ENCODE data around the gene GPR78.

The GPR78 gene

GRCh38 chr4:8580321-8581093, at the start of gene GPR78:
Gene GPR78, plus strand, starts transcription at chr4:8580392. Its CDS starts 591 bp downstream, at chr4:8580983.
- no peak for DNase-seq

- DNase-seq = no peak
Observed at GRCh38 chr4:8532245-8532781, 47.9 kb upstream of the GPR78 start.

DNA sequence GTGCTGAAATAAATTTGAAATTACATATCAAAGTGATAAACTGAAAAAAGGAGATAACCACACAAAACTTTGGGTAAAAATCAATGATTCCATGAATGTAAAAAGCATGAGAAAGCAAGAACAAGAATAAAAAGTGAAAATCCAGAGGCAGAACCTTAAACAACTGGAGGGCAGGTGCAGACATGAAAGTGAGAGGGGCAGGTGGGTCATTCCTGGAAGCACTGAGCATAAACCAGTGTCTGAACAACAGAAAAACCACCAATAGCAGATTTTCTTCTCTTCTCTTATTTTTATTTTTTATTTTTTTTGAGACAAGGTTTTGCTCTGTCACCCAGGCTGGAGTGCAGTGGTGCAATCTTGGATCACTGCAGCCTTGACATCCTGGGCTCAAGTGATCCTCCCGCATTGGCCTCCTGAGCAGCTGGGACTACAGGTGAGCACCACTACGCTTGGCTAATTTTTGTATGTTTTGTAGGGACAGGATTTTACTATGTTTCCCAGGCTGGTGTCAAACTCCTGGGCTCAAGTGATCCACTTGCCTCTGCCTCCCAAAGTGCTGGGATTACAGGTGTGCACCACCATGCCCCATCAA, 46.8 kb upstream of the GPR78 start:
- no peak for DNase-seq

GRCh38 chr4:8534129-8534528, 46.1 kb upstream of the GPR78 start:
- no peak for DNase-seq

DNA sequence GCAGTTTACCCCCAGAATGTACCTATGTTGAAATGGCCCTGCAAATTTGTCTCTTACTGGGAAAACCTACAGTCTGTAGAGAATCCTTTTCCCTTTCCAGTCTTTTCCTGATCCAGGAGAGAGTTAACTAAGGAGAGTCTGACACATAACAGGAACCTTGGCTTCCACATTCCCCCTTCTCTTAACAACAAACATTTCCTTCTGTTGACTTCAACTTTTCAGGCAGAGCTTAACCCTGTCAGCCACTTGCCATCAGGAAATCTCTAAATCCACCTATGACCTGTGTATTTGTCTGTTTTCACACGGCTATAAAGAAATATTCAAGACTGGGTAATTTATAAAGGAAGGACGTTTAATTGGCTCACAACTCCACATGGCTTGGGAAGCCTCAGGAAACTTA, 45.6 kb upstream of the GPR78 start:
- DNase-seq = no peak

- no peak for DNase-seq
Observed at GRCh38 chr4:8536467-8536866, 43.7 kb upstream of the GPR78 start.

- DNase-seq = no peak
Observed at GRCh38 chr4:8537041-8537461, 43.1 kb upstream of the GPR78 start.

DNA sequence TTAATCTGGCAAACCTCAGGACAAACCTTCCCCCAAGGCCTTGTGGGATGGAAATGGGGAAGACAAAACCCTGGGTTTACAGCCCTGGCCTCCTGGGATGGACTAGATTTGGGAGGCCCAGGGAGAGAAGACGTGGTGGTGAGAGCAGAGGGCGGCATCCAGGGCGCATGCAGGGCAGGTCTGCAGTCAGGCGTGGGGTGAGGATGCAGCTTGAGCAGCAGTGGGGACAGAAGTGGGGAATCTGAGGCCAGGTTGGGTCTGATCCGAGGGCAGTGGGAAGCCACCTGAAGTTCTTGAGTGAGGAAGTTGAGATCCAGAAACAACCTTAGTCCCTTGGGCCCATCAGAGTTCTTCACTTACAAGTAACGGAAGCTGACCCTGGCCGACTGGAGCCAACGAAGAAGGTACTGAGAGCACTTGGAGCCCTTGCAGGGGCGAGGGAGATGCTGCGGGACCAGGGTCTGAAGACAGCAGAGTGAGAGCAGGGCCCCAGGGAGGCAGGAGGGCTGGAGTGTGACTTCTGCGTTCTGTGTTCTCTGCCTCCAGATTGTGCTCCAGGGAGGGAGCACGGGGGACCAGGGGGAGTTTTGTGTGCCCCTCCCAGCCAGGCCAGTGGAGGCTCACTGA, 42.0 kb upstream of the GPR78 start:
- DNase-seq = no peak

DNA sequence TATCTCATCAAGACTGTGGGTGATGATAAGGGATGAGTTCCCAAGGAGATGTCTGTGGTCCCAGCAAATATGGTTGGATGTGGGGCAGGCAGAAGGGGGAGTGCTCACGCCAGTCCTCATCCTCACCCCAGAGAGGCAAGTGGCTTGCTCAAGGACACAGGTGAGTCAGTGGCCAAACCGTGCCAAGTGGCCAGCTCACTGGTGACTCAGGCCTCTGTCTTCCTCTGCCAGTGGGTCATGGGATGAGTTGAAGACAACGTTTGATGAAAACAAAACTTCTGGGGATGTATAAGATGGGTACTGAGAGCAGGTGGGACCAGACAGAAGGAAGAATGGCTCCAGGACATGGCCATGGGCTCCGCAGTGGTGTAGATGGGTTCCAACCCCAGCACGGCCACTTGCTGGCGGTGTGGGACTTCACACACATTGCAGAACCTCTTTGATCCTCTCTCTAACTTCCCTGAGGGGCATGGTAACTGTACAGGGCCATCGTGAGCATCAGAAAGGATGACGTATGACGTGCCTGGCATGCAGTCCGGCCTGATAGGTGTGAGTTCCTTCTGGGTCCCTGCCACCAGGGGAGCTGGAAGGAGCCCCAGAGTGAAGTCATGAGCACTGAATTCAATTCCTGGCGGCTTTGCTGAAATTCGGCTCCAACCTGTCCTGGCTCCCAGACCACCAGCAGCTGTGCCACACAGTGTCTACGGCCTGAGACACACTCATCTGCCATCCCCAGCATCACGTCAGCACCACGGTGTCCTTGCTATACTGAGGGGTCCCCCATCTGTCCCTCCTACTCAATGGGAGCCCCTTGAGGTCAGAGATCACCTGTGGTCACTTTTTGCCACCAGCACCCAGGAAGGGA, 41.3 kb upstream of the GPR78 start:
- DNase-seq = no peak

- no peak for DNase-seq
Observed at GRCh38 chr4:8539661-8540060, 40.5 kb upstream of the GPR78 start.

DNA sequence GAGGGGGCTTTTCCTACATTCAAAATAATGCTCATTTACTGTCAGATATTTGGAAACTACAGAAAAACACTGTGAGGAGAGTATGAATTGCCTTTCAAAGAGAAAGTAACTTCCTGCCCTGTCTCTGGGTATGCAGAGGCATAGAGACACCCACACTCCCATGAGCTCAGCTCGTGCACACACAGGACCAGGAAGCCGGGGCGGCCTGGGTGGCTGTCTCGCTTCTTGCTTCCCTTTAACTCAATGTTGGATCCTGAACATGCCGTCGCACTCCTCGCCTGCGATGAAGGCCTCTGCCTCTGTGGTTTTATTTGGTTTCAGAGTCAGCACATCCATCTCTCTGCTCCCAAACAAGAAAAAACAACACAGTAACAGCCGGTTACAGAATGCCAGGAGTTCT, 40.1 kb upstream of the GPR78 start:
- DNase-seq = no peak

- no peak for DNase-seq
Observed at GRCh38 chr4:8540586-8540985, 39.6 kb upstream of the GPR78 start.

DNA sequence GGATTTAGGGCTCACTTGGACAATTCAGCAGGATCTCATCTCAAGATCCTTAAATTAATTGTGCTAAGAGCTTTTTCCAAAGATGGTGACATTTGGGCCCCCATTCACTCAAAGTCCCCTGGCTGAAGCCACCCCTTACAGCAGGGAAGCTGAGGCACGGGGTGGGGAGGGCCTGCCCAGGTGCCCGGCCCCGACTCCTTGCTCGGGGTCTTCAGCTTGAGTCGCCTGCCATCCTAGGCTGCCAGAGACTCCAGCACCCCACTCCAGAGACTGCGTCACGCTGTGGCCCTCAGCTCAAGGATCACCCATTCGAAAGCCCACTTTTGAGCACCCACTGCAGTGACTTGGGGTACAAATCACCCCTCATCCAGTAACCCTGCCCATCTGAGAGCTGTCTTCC, 39.2 kb upstream of the GPR78 start:
- no peak for DNase-seq

DNA sequence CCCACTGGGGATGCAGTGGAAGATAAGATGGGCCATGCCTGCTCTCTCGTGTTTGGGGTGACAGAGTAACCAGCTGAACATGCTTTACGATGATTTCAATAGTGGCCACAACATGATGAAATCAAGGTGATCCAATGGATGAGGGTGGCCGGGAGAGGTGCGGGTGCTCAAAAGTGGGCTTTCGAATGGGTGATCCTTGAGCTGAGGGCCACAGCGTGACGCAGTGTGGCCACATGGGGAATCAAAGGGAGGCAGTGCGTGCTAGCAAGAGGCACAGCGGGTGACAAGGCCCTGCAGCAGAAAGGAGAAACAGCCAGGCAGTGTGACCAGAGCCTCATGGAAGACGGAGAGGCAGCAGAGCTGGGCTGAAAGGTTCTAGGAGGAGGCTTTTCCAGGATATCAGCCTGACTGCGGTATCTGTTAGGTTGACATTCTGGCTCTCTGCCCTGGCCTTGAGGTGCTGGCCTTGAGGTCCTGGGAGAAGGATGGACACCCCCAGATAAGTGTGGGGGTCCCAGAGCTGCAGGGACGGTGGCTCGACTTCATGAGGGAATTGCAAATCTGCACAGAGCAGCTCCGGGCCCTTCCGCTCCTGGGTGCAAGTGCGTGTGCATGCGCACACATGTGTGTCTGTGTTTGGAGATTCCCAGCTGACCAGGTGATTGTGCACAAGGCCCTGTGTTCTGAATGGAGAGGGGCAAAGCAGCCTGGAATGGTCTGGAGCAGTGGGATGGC, 38.0 kb upstream of the GPR78 start:
- DNase-seq = no peak

DNA sequence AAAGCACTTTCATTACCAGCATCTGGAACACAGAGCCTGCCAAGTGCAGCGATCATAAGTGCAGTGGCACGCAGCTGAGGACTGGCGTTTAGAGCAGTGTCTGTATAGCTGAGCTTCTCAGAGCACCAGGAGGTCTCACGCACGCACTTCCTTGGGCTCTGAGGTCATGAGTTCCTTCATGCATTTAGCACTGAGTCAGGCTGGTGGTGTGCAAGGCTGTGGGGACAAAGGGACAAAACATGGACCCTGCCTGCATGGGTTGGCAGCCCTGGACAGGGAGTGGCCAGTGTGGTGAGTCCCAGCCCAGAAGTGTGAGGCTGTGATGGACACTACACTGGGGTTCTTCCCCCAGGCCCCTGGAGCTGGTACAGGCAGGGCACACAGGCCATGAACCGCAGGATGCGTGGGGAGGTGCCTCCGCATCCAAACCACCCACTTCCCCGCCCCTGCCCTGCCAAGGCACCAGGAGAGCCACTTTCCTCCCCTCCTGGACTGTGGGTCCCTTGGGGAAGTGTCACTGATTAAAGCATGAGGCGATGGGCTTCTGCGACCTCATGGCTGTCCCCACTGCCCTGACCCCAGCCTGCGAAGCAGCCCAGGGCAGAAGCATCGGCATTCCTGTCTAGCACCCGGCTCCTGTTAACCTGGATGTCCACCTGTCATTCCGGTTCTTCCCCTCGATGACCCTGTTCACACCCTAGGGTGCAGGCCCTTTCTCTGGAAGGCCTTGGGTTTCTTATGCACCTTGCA, 37.2 kb upstream of the GPR78 start:
- DNase-seq = no peak

DNA sequence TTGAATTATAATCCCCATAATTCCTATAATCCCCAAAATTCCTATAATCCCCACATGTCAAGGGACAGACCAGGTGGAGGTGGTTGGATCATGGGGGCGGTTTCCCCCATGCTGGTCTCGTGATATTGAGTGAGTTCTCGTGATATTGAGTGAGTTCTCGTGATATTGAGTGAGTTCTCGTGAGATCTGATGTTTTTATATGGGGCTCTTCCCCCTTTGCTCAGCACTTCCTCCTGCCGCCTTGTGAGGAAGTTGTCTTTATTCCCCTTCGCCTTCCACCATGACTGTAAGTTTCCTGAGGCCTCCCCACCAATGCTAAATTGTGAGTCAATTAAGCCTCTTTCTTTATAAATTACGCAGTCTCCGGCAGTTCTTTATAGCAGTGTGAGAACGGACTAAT, 36.6 kb upstream of the GPR78 start:
- DNase-seq = no peak

- no peak for DNase-seq
Observed at GRCh38 chr4:8544282-8544681, 35.9 kb upstream of the GPR78 start.

- no peak for DNase-seq
Observed at GRCh38 chr4:8544741-8545438, 35.3 kb upstream of the GPR78 start.

- no peak for DNase-seq
Observed at GRCh38 chr4:8545439-8545765, 34.8 kb upstream of the GPR78 start.

- DNase-seq = no peak
Observed at GRCh38 chr4:8546766-8547107, 33.5 kb upstream of the GPR78 start.

Data from NCI-H1436 treated with DMSO at 0.1 percent for 48 hours (cell line).